ENCODE measurements around the gene EXOC4.

EXOC4 gene

DNA sequence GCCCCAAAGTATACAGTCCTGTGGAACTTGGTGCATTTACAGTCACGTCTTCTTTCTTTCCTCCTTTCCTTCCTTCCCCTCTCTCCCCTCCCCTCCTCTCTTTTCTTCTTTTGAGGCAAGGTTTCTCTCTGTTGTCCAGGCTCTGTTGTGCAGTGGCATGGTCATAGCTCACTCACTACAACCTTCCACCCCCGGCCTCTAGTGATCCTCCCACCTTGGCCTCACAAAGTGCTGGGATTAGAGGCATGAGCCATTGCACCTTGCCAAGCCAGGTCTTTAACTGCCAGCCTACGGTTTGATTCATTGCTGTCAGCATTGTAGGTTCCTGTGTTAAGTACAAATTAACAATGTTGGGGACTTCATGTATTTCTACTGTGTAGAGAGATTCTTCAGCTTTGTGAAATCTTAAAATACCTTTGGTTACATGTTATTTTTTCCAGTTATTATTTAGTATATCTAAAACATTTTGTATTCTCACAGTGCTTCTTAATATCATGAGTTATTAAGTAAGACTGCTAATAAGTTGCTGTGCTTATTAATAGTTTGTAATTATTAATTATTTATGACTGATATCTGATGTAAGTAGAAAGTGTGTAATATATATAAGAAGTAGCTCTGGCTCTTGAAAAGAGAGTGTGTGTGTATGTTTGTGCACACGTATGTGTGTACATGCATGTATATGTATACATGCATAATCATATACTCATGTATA lies 320.8 kb downstream of the EXOC4 start:
- DNase-seq (ENCODE audit: low spot score), result no peak

DNA sequence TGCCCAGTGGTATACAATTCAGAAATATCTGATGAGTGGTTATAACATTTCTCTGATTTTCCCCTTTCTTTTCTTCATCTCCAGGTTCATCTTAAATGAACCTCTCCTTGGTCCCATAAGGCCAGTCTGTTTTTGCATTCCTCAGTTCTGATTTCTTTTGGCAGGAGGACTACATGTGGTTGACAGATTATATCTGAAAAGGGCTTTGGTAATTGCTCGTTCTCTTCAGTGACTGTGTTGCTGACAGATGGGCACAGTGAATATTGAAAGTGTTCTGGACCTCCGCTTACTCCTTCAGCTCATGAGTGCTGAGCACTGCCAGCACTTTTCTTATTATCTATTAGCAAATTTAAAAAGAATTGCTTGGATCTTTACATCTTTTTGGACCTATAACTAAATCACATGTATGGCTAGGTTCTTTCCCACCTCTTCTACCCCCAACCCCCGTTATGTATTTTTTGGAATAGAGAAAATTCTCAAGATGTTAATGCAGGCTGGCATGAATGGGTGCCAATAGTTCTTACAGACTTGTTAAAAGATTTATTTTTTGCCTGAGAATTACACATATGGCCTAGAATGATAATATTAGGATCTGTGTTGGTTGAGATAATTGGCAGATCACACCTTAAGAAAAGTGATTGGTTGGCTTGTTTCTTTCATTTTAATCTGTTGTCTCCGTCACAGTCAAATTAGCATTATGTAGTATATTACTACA lies 323.0 kb downstream of the EXOC4 start:
- DNase-seq (ENCODE audit: low spot score), result no peak

- no peak for DNase-seq (ENCODE audit: low spot score)
Observed at GRCh38 chr7:133576612-133577168, 323.8 kb downstream of the EXOC4 start.

DNA sequence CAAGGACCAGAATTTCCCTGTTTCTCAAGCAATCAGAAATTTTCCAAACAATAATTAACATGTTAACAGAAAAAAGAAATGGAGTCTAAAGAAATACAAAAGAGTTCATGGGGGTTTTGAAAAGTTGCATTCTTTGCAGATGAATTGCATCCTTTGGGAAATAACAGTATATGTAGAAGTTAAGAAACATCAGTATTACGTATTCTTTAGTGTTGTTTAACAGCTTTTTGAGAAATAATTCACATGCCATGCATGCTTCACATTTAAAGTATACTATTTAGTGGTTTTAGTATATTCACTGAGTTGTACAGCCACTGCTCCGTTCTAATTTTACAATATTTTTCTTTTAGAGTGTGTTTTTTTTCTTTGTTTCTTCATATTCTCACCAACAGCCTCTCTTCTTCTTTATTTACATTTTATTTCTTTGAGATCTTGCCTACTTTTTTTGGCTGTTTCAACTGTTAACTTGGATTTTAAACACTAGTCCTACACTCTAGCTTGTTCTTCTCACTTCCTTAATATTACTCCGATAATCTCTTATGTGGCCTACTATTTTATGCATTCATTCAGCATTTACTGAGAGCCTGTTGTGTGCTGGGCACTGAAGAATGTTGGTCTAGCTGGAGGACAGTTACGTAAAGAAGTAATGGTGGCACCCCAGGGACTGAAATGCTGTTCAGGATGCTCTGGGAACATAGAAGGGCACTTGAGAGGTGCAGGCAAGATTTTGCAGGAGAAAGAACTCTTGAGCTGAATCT lies 330.1 kb downstream of the EXOC4 start:
- no peak for DNase-seq (ENCODE audit: low spot score)

GRCh38 chr7:133583545-133584171 lies 330.8 kb downstream of the EXOC4 start:
- DNase-seq (ENCODE audit: low spot score), result no peak

- DNase-seq (ENCODE audit: low spot score), result no peak
Observed at GRCh38 chr7:133584956-133585668, 332.2 kb downstream of the EXOC4 start.

DNA sequence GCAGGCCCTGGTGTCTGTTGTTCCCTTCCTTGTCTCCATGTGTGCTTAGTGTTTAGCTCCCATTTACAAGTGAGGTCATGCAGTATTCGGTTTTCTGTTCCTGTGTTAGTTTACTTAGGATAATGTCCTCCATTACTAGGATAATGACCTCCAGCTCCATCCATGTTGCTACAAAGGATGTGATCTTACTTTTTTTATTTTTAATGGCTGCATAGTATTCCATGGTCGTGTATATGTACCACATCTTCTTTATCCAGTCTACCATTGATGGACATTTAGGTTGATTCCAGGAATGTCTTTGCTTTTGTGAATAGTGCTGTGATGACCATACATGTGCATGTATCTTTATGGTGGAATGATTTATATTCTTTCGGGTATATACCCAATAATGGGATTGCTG lies 333.4 kb downstream of the EXOC4 start:
- DNase-seq (ENCODE audit: low spot score), result no peak

DNA sequence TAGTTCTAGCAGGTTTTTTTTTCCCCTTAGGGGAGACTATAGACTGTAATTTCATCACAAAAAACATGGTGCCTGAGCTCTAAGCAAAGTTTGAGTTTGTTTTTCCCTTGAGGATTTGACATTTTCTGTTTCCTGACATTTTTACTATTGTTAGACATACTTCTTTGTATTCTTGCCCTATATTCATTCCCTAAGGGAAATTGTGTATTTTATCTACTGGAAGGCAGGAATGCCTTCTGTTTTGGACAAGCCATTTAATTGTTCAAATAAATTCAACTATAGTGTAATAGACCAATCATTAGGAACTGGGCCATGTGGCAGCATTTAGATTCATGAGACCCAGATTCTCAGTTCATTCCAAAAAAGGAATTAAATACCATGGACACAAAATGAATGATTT lies 335.0 kb downstream of the EXOC4 start:
- no peak for DNase-seq (ENCODE audit: low spot score)

DNA sequence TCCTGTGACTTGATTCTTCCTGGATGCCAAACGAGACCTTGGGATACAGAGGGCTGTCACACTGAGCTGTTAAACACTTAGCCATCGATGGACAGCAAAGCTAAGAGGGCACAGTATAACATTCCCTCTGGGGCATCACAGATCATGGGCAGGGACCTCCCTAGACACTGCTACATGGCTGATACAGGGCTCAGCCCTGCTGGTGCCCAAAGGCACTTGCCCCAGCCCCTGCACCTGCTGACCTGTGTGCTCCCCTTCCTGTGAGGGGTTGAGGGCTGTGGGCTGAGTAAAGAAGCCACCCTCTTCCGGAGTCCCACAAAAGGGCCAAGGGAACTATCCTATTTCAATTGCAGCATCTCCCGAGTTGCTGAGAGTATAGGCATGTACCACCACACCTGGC lies 337.9 kb downstream of the EXOC4 start:
- DNase-seq (ENCODE audit: low spot score), result no peak

GRCh38 chr7:133591704-133592340 lies 338.9 kb downstream of the EXOC4 start:
- no peak for DNase-seq (ENCODE audit: low spot score)

DNA sequence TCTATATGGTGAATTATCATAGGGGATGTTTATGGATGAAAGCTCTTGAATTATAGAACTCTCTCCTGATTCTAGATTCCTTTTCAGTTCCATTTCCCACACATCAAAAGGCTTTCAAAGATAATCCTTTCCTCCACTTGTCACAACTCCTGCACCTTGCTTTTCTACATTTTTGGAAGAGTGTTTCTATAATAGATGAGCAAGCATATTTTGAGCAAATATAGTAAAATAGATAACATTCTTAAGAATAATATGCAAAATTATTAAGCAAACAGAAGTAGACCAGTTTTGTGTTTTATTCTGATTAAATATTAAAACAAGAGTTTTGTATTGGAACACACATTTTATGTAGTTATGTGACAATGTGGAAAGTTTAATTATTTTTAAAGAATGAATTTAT lies 340.7 kb downstream of the EXOC4 start:
- no peak for DNase-seq (ENCODE audit: low spot score)

GRCh38 chr7:133601617-133602016 lies 348.7 kb downstream of the EXOC4 start:
- no peak for DNase-seq (ENCODE audit: low spot score)

DNA sequence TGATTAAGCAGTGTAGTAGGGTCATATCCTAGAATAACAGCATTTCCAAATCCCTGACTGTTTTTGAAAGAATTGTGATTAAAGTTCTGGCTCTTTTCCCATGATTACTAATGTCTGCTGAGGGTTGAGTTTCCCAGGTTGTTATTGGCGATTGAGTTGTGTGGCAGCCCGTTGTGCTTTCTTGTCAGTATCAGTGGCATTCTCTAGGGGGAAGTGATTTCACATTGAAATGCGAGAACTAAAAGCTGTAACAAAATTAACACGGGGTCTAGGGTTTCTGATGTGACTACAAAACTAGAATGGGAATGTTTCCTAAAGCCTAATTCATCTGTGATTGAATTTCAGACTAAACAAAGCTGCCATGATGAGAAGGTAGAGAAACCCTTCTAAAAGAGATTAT lies 349.4 kb downstream of the EXOC4 start:
- no peak for DNase-seq (ENCODE audit: low spot score)

- DNase-seq (ENCODE audit: low spot score), result no peak
Observed at GRCh38 chr7:133606991-133607390, 354.1 kb downstream of the EXOC4 start.

DNA sequence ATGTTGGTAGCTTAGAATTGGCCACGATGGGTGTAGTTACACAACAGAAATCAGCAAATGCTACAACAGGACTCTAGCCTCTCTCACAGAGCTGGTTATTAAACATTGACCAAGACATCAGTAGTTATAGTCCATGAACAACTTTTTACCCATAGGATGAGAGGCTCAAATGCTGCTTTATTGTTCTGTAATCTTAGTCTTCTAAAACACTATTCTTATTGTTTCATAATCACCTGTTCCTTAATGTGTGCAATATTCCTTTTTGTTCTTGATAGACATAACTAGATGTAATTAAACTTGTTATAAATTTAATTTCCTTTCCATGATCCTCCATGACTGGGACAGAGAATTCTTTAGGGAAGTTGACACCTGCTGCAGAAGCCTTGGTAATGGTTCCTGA lies 356.9 kb downstream of the EXOC4 start:
- no peak for DNase-seq (ENCODE audit: low spot score)

DNA sequence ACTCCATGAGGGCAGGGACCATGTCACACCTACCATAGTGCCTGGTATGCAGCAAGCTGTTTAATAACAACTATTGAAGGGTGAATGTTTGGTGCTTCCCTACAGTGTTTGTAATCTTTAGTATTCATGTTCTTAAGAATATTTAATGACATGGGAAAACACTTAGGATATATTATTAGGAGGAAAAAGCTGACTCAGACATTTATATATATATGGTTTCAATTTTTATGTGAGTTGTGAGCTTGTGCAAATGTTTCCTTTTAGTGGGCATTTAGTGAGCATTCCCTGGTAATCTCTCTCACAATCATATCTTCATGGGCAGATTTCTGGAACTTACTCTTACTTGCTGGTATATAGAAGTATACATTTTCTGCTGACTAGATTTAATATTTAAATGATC lies 359.1 kb downstream of the EXOC4 start:
- DNase-seq (ENCODE audit: low spot score), result no peak

DNA sequence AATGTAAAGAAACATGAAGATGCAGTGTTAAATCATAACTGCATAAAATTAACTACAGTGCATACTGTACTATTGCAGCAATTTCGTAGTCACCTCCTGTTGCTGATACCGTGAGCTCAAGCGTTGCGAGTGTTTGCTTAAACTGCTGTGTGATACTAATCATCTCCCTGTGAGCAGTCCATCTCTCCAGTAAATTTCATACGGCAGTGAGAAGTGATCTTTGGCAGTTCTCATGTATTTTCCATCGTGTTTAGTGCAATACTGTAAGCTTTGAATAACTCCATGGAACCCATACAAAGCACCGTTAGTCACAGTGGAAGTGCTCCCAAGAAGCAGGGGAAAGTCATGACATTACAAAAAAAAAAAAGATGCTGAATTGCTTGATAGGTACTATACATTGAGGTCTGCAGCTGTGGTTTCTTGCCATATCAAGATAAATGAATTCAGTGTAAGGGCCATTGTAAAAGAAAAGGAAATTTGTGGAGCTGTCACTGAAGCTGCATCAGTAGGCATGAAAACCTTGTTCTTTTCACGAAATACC lies 360.4 kb downstream of the EXOC4 start:
- DNase-seq (ENCODE audit: low spot score), result no peak

DNA sequence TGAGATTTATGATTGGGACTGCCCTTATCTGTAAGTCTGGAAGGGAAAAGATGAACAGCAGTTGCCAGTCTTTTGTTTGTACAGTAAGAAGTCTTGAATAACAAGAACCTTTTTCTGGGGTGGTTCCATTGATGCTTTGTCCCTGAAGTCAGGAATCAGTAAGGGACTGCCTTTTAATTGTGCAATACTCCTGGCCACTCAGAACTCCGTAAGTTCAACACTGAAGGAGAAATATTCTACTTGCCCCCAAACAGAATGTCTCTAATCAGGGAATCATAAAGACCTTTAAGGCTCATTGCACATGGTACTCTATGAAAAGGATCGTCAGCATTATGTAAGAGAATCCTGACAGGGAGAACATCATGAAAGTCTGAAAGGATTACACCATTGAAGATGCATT lies 361.4 kb downstream of the EXOC4 start:
- no peak for DNase-seq (ENCODE audit: low spot score)

DNA sequence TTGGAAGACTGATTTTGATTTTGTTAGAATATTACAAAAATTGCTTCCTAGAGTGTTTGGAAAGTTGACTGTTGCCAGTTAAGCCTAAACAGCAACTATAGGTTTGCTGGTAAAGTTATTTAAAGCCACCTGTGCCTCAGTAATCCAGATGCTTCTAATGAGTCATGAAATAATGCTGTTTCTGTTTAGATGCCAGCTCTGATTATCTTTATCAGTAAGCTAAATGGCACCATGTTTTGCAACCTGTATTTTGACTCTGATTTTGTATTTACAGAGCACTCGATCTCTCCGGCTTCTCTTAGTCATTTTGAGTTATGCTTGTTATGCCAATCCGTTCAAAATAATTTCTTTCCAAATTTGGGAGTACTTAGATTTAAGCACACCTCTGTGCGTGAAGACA lies 366.1 kb downstream of the EXOC4 start:
- DNase-seq (ENCODE audit: low spot score), result no peak

DNA sequence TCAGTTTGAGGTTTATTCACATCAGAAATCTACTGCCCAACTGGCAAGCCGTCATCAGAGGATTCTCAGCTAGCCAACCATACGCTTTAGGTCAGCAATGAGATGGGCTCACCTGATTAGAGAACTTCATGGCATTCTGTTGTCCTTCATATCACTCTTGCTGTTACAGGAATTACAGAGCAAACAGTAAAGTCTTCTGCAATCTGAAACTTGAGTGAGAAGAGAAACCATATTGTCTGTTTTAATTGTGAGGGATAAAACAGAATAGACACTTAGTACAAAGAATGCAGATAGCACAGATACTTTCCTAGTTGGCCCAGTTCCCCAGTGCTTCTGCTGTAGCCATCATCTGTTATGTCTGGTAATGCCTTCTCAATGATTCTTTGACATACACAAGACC lies 366.6 kb downstream of the EXOC4 start:
- DNase-seq (ENCODE audit: low spot score), result no peak

DNA sequence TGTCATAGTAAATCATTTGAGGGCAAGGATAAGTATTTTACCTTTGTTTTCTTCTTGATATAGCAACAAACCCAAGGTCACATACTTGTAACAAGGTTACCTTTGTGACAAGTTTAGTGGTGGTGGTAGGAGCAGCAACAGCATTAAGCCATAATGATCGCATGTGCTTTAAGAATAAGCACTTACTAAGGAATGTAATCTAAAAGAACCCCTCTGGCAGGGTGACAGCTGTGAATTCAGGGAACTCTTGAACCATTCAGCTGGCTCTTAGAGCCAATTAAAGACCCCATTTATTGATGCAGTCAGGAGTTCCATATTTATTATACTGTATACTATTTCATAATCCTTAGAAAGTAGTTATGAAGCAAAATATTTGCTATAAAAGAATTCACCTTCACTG lies 370.8 kb downstream of the EXOC4 start:
- DNase-seq (ENCODE audit: low spot score), result no peak
